SH-SY5Y (cell line): Measurements from ENCODE around the gene OGFR.

Source experiments
- GATA2 ChIP-seq: IDR thresholded peaks from 2 replicates; pipeline ENCODE4 v1.6.1; 2011; ENCODE audit warnings: mild to moderate bottlenecking, low read depth, low read length
- GATA3 ChIP-seq: IDR thresholded peaks from 2 replicates; pipeline ENCODE4 v1.6.1; 2011; ENCODE audit warnings: low read depth, mild to moderate bottlenecking, low read length, moderate library complexity

The OGFR gene

GRCh38 chr20:62832212-62832922 is 27.7 kb downstream of the OGFR start:
- TF ChIP-seq GATA3, result no peak
- TF ChIP-seq GATA2, result no peak

GRCh38 chr20:62832951-62833391 is 28.3 kb downstream of the OGFR start:
- TF ChIP-seq GATA3 (no peak), GATA2 (no peak)

DNA sequence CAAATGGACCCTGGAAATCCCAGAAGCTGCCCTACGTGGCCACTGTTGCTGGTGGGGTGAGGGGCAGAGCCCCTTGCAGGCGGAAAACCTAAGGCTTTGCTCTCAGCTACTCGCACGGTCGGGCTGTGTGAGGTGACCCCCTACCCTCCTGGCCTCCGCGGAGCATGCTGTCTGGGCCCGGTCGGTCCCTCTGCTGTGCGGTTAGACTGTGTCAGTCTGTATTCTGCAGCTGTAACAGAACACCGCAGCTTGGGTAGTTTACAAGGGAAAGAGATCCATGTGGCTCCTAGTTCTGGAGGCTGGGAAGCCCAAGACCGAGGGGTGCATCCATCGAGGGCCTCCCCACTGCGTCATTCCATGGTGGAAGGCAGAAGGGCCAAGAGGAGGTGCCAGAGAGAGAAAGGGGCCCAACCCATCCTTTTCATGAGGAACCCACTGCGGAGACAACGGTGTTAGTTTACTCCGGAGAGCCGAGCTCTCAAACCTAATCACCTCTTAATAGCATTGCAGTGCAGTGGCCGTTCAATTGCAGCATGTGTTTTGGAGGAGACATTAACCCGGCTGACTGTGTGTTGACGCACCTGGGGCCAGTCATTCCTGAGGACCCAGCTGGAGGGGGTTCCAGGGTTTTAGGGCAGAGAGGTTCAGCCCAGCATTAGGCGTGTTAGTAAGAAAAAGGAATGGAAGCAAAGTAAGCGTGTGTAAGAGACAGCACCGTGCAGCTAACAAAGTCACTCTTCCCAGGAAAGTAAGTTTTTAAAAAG is 30.5 kb downstream of the OGFR start:
- TF ChIP-seq GATA3 (no peak), GATA2 (no peak)

DNA sequence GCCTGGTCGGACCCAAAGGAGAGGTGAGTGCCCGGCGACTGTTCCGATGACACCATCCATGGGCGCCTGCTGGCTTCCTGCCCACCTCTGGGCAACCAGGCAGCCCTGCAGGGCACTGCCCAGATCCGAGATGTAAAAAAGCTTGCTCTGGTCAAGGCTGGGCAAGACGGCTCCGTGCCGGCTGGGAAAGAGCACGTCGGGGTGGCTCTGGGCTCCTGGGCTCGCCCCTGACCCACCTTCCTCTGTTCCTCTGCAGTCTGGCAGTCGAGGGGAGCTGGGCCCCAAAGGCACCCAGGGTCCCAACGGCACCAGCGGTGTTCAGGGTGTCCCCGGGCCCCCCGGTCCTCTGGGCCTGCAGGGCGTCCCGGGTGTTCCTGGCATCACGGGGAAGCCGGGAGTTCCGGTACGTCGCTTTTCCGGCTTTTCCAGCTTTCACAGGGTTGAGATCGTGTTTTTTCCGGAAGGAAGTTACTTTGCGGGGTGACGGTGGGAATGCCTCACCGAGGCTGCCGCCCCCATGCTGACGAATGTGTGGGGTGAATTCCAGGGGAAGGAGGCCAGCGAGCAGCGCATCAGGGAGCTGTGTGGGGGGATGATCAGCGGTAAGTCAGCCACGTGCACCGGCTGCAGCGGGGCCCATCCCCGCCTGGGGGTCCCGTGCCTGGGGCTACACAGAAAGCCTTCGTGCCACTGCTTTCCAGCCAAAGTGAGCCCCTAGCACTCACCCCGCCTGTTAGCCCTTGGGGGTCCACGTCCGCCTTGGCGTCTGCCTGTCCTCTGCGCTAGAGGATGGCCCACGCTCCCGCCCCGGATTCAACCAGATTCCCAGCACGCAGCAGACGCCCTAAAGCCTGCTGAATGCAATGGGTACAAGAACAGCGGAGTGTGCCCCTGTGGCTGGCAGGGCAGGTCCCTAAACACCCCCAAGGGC is 31.6 kb downstream of the OGFR start:
- TF ChIP-seq GATA3 (no peak), GATA2 (no peak)

GRCh38 chr20:62836967-62837490 is 32.4 kb downstream of the OGFR start:
- TF ChIP-seq GATA2 (no peak), GATA3 (no peak)

- no peak for TF ChIP-seq GATA2
- no peak for TF ChIP-seq GATA3
These were observed 33.1 kb downstream of the OGFR start for GRCh38 chr20:62837790-62838127.

- TF ChIP-seq GATA3 (no peak), GATA2 (no peak)
These were observed 33.7 kb downstream of the OGFR start for GRCh38 chr20:62838128-62838891.

DNA sequence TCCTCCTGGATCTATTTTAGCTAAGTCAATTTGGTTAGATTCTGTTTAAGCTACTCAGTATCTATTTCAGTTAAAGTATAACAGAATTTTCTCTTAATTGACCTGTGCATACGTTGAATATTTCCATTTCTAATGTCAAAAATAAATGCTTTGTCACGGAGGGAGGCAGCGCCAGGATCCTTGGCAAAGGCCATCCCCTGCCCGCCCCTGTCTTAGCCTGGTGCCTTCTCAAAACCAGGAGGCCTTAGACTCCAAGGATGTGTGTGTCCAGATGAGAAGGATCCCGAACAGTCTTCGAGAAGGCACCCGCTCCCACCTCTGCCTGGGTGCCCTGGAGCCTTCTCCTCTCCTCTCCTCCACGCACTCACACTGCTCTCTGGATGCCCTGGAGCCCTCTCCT is 34.6 kb downstream of the OGFR start:
- TF ChIP-seq GATA3 (no peak), GATA2 (no peak)

DNA sequence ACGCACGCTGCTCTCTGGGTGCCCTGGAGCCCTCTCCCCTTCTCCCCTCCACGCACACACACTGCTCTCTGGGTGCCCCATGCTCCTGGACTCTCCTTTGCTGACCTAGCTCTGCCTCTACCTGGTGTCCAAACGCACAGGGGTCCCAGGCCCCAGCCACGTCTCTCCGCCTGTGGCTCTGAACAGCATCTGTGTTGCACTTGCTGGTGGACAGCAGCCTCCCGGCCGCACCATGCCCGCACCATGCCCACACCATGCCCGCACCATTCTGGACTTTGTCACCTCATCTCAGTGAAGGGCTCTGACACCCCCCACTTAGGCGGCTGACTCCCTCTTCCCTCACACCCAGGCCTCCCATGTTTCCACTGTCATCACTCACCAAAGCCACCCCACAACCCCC is 35.2 kb downstream of the OGFR start:
- TF ChIP-seq GATA3 (no peak), GATA2 (no peak)

DNA sequence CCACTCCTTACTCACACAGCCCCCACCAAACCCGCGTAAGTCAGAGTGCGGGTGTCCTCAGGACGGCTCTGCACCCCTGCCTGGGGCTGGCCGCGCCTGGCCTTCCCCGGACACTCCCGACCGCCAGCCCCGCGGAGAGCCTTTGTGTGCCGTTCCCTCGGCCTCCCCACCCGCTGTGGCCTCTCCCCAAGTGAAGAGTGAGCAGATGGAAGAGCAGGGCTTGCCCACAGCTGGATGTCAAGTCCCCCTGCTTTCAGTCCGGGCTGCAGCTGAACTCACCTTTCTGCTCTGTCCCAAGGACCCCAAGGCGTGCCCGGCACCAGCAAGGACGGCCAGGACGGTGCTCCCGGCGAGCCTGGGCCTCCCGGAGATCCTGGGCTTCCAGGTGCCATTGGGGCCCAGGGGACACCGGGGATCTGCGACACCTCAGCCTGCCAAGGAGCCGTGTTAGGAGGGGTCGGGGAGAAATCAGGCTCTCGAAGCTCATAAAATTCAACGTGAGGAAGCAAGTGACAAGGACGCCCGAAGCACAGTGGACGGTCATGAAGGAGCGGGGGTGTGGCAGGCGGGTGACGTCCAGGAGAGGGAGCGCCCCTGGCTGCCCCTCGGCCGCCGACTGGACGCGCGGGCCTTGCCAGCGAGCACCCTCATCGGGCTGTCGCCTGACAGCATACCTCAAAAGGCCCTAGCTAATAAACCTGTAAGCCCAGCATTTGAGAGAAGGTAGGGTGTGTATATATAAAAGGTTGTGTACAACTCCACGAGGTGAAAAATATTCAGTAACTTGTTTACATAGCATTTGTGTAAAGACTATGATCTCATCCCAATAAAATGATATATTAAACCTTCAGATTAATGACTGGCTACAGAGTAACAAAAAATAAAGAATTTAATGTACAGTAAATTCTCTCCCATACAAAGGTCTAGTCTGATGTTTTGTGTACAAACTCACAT is 35.9 kb downstream of the OGFR start:
- TF ChIP-seq GATA2, result no peak

DNA sequence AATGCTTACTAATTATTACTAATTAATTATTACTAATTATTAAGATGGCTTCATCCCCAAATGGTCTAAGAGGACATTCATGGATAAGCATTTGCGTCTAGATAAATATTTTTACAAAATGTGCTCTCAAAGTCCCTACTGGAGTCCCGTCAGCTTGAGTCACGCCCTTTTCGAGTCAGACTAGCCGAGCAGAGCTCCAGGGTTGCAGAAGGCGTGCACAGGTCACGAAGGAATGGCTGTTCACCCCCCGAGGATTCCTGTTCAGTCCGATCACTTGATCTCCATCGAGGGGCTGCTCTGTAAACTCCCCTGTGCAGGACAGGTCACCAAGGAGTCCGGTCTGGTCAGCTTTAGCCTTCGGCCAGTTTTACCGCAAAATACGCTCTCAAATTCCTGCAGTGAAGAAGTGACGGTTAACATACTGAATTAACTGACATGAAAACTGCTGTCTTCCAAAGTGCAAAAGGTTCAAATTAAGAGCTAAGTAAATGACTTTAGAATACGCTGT is 37.1 kb downstream of the OGFR start:
- TF ChIP-seq GATA2 (no peak), GATA3 (no peak)

GRCh38 chr20:62843656-62844055 is 39.0 kb downstream of the OGFR start:
- TF ChIP-seq GATA2 (no peak), GATA3 (no peak)

- TF ChIP-seq GATA3, result no peak
- no peak for TF ChIP-seq GATA2
These were observed 39.5 kb downstream of the OGFR start for GRCh38 chr20:62844182-62844581.
